ENCODE measurements around the gene TSPAN14. TPM values are rescaled to one million over a fixed set of nuclear protein-coding genes. Genes with fewer than 3 reads are reported as not detected.

The TSPAN14 gene
- total RNA-seq, 2 experiments from 2014 or later = 17.0 to 33.4 TPM

DNA sequence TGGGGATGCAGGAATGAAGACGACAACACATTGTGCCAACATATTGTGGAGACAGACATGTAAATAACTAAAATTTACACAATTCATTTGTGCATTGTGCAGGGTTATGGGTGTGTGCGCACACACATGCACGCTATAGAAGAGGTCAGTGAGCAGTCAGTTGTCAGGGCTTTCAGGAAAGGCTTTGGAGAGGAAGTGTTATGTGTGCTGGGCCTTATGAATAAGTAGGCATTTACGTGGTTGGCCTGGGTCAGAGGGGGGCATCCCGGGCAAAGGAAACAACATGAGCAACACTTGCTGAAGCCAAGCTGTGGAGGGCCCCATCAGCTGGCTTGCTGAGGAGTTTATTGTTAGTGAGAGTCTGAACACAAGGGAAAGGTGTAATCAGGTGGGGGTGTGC is 41.6 kb upstream of the TSPAN14 start:
- Histone ChIP-seq H3K9me2 (ENCODE audit: insufficient read depth, low read length) (no peaks in the 10 kb centered on the region), H3K27ac (ENCODE audit: low read depth, low read length, poor library complexity, severe bottlenecking) (no peak overlapping the region), H2AFZ (ENCODE audit: low read length) (no peak overlapping the region), H3K79me2 (ENCODE audit: insufficient read depth, low read depth, low read length) (no peaks in the 10 kb centered on the region), H3K36me3 (ENCODE audit: insufficient read depth, low read length) (no peaks in the 10 kb centered on the region), H4K20me1 (ENCODE audit: insufficient read depth, low read length) (no peaks in the 10 kb centered on the region), H3K9me3 (ENCODE audit: low read length) (no peaks in the 10 kb centered on the region), H3K4me2 (ENCODE audit: low read length) (no peak overlapping the region), H3K4me3 (ENCODE audit: low read depth, low read length, poor library complexity, severe bottlenecking) (no peak overlapping the region), H3K4me1 (ENCODE audit: insufficient read depth, low read length, poor library complexity, severe bottlenecking) (no peaks in the 10 kb centered on the region)
- ChIA-PET POLR2A (interaction anchor here (1.8 kb wide), 1 partner anchor 10 kb away, joined by 4 read pairs; no protein-coding TSS in a partner anchor), CTCF (ENCODE audit: unreplicated experiment) (no interaction called here)
- BruUV-seq (replicated peaks) = no TSS peak
- no peak for TF ChIP-seq CTCF (conservative IDR thresholded peaks at IDR 0.05; ENCODE audit: low read length)
- no peak for TF ChIP-seq EZH2phosphoT487 (IDR thresholded peaks at IDR 0.05; ENCODE audit: borderline replicate concordance, low read depth, low read length)
- DNase-seq (ENCODE audit: low spot score) = no peak
- intact Hi-C loops (cut with micrococcal nuclease; ENCODE audit: unreplicated experiment) = no loop called here

DNA sequence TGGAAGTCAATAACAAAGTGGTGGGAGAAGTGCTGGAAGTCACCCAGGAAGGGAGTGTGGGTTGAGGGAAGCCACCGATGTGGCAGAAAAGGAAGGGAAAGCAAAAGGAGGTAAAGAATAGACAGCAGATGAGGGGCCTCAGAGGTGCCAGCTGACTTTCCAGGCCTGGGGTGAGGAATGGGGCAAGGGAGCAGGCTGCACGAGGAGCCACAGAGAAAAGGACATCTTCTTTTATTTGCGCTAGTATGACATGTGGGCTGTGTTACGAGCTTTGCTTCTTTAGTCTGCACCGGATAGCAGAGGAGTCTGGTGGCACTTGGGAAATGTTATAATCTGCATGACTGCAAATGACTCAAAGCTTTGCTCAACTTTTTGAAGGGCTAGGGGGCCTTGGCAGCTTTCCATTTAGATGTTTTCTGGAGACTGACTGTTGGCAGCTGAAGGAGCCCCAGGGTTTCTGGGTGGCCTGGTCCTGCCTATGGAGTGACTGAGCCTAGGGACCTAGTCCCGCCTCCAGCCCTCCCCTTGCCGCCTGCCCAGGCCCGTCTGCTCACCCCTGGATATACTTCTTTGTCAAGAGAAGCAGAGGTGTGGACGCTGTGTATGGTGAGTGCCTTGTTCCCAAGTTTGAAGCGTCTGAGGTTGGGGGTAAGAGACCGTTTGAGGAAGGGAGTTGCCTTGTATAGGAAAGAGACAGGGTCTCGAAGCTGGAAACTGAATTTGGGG is 40.7 kb upstream of the TSPAN14 start:
- Histone ChIP-seq H3K9me2 (ENCODE audit: insufficient read depth, low read length) (no peaks in the 10 kb centered on the region), H3K4me1 (ENCODE audit: insufficient read depth, low read length, poor library complexity, severe bottlenecking) (no peaks in the 10 kb centered on the region), H3K4me2 (ENCODE audit: low read length) (no peak overlapping the region), H4K20me1 (ENCODE audit: insufficient read depth, low read length) (no peaks in the 10 kb centered on the region), H3K36me3 (ENCODE audit: insufficient read depth, low read length) (no peaks in the 10 kb centered on the region), H3K4me3 (ENCODE audit: low read depth, low read length, poor library complexity, severe bottlenecking) (no peak overlapping the region), H3K79me2 (ENCODE audit: insufficient read depth, low read depth, low read length) (no peaks in the 10 kb centered on the region), H3K9me3 (ENCODE audit: low read length) (no peaks in the 10 kb centered on the region), H2AFZ (ENCODE audit: low read length) (no peak overlapping the region), H3K27ac (ENCODE audit: low read depth, low read length, poor library complexity, severe bottlenecking) (no peak overlapping the region)
- BruUV-seq (replicated peaks) = no TSS peak
- intact Hi-C loops (cut with micrococcal nuclease; ENCODE audit: unreplicated experiment) = no loop called here
- CTCF ChIA-PET (ENCODE audit: unreplicated experiment) = no interaction called here
- DNase-seq (ENCODE audit: low spot score) = no peak
- TF ChIP-seq EZH2phosphoT487 (IDR thresholded peaks at IDR 0.05; ENCODE audit: borderline replicate concordance, low read depth, low read length) (no peak), CTCF (conservative IDR thresholded peaks at IDR 0.05; ENCODE audit: low read length) (no peak)
- POLR2A ChIA-PET = no interaction called here

DNA sequence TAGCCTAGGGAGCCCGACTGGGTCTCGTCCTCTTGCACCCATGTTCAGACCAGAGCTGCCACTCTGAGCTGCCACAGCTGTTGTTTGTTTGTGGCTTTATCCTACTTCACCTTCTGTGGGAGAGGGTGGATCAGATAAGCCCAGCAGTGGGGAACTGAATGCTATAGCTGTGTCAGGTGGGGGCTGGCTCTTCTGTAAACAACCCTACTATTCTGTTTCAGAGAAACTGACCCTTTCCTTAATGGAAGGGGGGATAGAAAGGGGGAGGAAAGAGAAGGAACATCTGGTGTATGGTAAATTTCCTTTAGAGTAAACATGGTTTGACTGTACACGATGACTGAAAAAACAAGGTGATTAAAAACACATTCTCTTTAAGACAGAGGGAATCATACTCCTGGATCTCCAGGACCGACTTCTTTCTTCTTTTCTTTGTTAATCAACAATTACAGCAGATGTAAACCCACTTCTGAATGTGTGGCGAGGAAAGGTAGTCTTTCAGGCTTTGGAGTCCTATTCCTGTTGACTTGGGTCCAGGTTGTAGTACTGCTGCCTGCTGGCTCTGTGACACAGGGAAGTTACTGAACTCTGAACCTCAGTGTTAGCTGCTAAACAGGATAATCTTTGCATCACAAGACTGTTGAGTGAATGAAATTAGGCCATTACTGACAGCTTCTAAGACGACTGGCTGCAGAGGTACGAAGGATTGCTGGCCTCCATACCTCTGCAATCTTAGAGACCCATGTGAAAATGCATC is 39.8 kb upstream of the TSPAN14 start:
- DNase-seq (ENCODE audit: low spot score) = no peak
- Histone ChIP-seq H2AFZ (ENCODE audit: low read length) (no peak overlapping the region), H3K9me2 (ENCODE audit: insufficient read depth, low read length) (no peaks in the 10 kb centered on the region), H3K36me3 (ENCODE audit: insufficient read depth, low read length) (no peaks in the 10 kb centered on the region), H3K4me2 (ENCODE audit: low read length) (no peak overlapping the region), H3K79me2 (ENCODE audit: insufficient read depth, low read depth, low read length) (no peaks in the 10 kb centered on the region), H3K4me3 (ENCODE audit: low read depth, low read length, poor library complexity, severe bottlenecking) (no peak overlapping the region), H3K27ac (ENCODE audit: low read depth, low read length, poor library complexity, severe bottlenecking) (no peak overlapping the region), H4K20me1 (ENCODE audit: insufficient read depth, low read length) (no peaks in the 10 kb centered on the region), H3K4me1 (ENCODE audit: insufficient read depth, low read length, poor library complexity, severe bottlenecking) (no peaks in the 10 kb centered on the region), H3K9me3 (ENCODE audit: low read length) (no peaks in the 10 kb centered on the region)
- ChIA-PET CTCF (ENCODE audit: unreplicated experiment) (no interaction called here), POLR2A (no interaction called here)
- intact Hi-C loops (cut with micrococcal nuclease; ENCODE audit: unreplicated experiment) = no loop called here
- no peak for TF ChIP-seq CTCF (conservative IDR thresholded peaks at IDR 0.05; ENCODE audit: low read length)
- TF ChIP-seq EZH2phosphoT487 (IDR thresholded peaks at IDR 0.05; ENCODE audit: borderline replicate concordance, low read depth, low read length) = no peak
- BruUV-seq (replicated peaks) = no TSS peak
